Measurements from ENCODE around the gene ARHGDIG.
A peak's percentile ranks its signal among the peaks of the same experiment; 100 is the strongest.
"Not testable (repeated sequence)": the region's sequence is repeated elsewhere in the genome, so short reads cannot be mapped to it uniquely, and the experiment has no call there.

The ARHGDIG gene

DNA sequence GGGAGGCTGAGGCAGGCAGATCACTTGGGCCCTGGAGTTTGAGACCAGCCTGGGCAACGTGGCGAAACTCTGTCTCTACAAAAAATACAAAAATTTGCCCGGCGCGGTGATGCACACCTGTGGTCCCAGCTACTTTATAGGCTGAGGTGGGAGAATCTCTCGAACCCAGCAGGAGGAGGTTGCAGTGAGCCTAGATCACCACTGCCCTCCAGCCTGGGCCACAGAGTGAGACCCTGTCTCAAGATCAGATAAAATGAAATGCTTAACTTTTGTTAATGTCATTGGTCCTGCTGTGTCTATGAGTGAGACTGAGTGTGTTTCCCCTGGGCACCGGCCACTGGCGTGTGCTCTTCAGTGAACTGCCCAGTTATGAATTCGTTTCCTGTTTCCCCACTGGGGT is 35.3 kb upstream of the ARHGDIG start:
- TF ChIP-seq, protein P1, sequence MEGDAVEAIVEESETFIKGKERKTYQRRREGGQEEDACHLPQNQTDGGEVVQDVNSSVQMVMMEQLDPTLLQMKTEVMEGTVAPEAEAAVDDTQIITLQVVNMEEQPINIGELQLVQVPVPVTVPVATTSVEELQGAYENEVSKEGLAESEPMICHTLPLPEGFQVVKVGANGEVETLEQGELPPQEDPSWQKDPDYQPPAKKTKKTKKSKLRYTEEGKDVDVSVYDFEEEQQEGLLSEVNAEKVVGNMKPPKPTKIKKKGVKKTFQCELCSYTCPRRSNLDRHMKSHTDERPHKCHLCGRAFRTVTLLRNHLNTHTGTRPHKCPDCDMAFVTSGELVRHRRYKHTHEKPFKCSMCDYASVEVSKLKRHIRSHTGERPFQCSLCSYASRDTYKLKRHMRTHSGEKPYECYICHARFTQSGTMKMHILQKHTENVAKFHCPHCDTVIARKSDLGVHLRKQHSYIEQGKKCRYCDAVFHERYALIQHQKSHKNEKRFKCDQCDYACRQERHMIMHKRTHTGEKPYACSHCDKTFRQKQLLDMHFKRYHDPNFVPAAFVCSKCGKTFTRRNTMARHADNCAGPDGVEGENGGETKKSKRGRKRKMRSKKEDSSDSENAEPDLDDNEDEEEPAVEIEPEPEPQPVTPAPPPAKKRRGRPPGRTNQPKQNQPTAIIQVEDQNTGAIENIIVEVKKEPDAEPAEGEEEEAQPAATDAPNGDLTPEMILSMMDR (IDR thresholded peaks at IDR 0.05), result no peak
- DNase-seq (ENCODE audit: low spot score), result no peak
- H3K4me3 ChIP-seq, result no peak overlapping the region
- H3K27ac ChIP-seq, result no peak overlapping the region

DNA sequence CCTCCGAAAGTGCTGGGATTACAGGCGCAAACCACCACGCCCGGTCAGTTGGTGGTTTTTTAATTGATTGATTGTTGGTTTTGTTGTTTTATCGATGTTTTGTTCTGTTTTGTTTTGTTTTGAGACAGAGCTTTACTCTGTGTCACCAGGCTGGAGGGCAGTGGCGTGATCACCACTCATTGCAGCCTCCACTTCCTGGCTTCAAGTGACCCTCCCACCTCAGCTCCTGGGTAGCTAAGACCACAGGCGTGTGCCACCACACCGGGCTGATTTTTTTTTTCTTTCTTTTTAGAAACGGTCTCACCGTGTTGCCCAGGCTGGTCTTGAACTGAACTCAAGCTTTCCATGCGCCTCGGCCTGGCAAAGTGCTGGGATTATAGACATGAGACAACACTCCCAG is 33.4 kb upstream of the ARHGDIG start:
- TF ChIP-seq, protein P1 (IDR thresholded peaks at IDR 0.05), result no peak
- no peak overlapping the region for H3K27ac ChIP-seq
- H3K4me3 ChIP-seq, result no peak overlapping the region
- DNase-seq (ENCODE audit: low spot score), result no peak

DNA sequence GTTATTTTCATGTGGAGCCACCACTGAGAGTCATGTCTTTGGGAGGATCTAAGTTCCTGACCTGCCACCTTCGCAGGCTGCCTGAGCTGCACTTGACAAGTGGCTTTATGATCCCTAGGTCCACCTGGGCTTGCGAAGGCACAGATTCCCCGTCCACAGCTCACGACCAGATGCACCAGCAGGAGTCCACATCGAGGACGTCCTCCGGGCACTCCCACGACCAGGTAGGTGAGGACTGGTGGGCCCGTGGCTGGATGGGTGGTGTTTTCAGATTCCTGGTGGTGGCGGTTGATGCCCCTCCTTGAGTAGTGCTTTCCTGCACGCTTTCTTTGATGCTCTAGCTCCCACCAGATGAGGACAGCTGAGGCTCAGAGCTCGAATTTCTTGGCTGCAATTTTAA is 31.0 kb upstream of the ARHGDIG start:
- H3K4me3 ChIP-seq, result no peak overlapping the region
- TF ChIP-seq, protein P1 (IDR thresholded peaks at IDR 0.05), result no peak
- DNase-seq (ENCODE audit: low spot score), result no peak
- H3K27ac ChIP-seq, result no peak overlapping the region

DNA sequence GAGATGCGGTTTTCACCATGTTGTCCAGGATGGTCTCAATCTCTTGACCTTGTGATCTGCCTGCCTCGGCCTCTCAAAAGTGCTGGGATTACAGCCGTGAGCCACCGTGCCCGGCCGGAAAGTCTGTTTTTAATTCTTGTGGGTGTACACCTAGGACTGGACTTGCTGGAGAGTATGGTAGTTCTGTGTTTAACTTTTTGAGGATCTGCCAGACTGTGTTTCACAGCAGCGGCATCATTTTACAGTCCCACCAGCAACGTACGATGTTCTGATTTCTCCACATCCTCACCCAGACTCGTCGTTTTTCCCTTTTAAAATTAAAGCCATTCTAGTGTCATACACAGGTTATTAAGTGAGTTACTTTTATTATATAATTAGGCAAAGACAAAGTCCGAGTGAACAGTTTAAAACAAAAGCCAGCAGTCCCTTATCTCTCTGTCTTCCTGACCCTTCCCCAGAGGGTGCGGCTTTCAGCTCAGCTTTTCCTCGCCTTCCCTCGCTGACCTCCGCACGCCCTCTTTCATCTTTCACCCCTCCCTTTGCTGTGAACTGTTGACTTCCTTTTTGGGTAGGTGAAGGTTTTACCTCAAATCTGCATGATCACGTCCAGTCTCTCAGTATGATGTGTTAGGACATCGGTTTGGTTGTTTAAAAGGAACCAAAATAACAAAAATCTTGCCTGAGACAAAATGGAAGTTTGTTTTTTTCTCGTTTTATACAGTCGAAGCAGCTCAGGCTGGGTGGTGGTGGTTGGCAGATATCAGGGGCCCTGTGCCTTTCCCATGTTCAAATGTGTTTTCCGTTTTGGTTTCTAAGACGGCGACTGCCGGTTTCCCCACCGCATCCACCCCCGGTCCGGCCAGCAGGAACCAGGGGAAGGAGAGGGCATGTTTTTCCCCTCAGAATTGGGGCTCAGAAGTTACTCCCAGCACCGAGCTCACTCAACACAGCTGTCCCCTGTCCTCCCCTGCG is 27.7 kb upstream of the ARHGDIG start:
- no peak for DNase-seq (ENCODE audit: low spot score)
- Histone ChIP-seq H3K4me3 (no peak overlapping the region), H3K27ac (peak overlapping the region in 1 of 2 donors; percentile 22)
- TF ChIP-seq, protein P1 (IDR thresholded peaks at IDR 0.05), result no peak

DNA sequence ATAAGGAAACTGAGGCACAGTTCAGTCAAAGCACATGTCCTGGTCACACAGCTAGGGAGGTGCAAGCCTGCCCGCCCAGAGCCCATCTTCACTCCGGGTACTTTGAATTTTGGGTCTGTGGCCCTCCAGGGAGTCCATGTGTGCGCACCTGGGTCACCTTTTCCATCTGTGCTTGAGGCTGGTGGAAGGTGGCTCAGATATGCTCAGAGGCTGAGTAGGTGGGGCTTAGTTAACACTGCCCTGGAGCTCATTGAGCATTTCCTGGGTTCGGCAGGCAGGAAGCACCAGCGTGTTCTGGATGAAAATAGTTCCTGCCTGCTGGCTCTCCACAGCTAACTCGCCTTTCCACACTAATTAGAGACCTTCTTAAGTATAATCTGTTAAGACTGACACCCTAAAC is 26.6 kb upstream of the ARHGDIG start:
- TF ChIP-seq, protein P1 (IDR thresholded peaks at IDR 0.05), result no peak
- DNase-seq (ENCODE audit: low spot score), result no peak
- no peak overlapping the region for H3K4me3 ChIP-seq
- no peak overlapping the region for H3K27ac ChIP-seq

GRCh38 chr16:254461-254860 is 25.9 kb upstream of the ARHGDIG start:
- no peak for DNase-seq (ENCODE audit: low spot score)
- no peak overlapping the region for H3K27ac ChIP-seq
- TF ChIP-seq, protein P1 (IDR thresholded peaks at IDR 0.05), result no peak
- H3K4me3 ChIP-seq, result no peak overlapping the region

DNA sequence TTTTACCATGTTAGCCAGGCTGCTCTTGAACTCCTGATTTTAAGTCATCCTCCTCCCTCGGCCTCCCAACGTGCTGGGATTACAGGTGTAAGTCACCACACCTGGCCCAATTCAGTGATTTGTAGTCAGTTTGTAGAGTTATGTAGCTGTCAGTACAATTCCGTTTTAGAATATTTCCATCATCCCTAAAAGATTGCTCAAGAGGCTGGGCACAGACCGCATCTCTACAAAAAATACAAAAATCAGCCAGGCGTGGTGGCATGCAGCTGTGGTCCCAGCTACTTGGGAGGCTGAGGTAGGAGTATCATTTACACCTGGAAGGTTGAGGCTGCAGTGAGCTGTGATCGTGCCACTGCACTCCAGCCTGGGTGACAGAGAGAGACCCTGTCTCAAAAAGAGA is 25.2 kb upstream of the ARHGDIG start:
- Histone ChIP-seq H3K4me3 (no peak overlapping the region), H3K27ac (no peak overlapping the region)
- no peak for DNase-seq (ENCODE audit: low spot score)
- TF ChIP-seq, protein P1 (IDR thresholded peaks at IDR 0.05), result no peak

DNA sequence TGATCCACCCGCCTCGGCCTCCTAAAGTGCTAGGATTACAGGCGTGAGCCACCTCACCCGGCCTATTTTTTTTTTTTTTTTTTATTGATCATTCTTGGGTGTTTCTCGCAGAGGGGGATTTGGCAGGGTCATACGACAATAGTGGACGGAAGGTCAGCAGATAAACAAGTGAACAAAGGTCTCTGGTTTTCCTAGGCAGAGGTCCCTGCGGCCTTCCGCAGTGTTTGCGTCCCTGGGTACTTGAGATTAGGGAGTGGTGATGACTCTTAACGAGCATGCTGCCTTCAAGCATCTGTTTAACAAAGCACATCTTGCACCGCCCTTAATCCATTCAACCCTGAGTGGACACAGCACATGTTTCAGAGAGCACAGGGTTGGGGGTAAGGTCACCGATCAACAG is 22.3 kb upstream of the ARHGDIG start:
- DNase-seq (ENCODE audit: low spot score); H3K4me3 ChIP-seq; H3K27ac ChIP-seq: not testable (repeated sequence)

Measured in coronary artery (tissue), 2 donors.